H9 (cell line): ENCODE results near the gene PEA15. TPM values are rescaled to one million over a fixed set of nuclear protein-coding genes. Genes with fewer than 3 reads are reported as not detected.

Experiments
- DNase-seq: peaks from one replicate; pipeline ENCODE4 v3.0.0-alpha.2; 2017
- H2AFZ ChIP-seq: one replicate; pipeline ENCODE4 v1.6.1; 2013; ENCODE audit warnings: mild to moderate bottlenecking, low read length, control low read depth, moderate library complexity
- H2AK5ac ChIP-seq: 2 replicates; pipeline ENCODE4 v1.6.1; 2013; ENCODE audit warnings: low read length, control low read depth, mixed read lengths; ENCODE audit not compliant: insufficient read length
- H2BK120ac ChIP-seq: one replicate; pipeline ENCODE4 v1.6.1; 2013; ENCODE audit warnings: low read depth, mild to moderate bottlenecking, low read length, control low read depth, inconsistent platforms; ENCODE audit not compliant: poor library complexity, severe bottlenecking
- H2BK12ac ChIP-seq: 2 replicates; pipeline ENCODE4 v1.6.1; 2013; ENCODE audit warnings: low read length, control low read depth, mixed read lengths, low read depth; ENCODE audit not compliant: insufficient read length
- H2BK15ac ChIP-seq: 2 replicates; pipeline ENCODE4 v1.6.1; 2013; ENCODE audit warnings: low read depth, low read length, control low read depth
- H2BK20ac ChIP-seq: one replicate; pipeline ENCODE4 v1.6.1; 2013; ENCODE audit warnings: low read depth, mild to moderate bottlenecking, low read length, control low read depth, inconsistent platforms; ENCODE audit not compliant: poor library complexity, severe bottlenecking
- H2BK5ac ChIP-seq: 2 replicates; pipeline ENCODE4 v1.6.1; 2013; ENCODE audit warnings: low read length, control low read depth, mixed read lengths; ENCODE audit not compliant: insufficient read length
- H3K14ac ChIP-seq: 2 replicates; pipeline ENCODE4 v1.6.1; 2013; ENCODE audit warnings: low read length, control low read depth; ENCODE audit not compliant: insufficient read depth
- H3K18ac ChIP-seq: 2 replicates; pipeline ENCODE4 v1.6.1; 2013; ENCODE audit warnings: low read depth, mild to moderate bottlenecking, mixed read lengths, low read length, control low read depth; ENCODE audit not compliant: insufficient read length
- H3K23ac ChIP-seq: 2 replicates; pipeline ENCODE4 v1.6.1; 2013; ENCODE audit warnings: low read length, control low read depth, mixed read lengths, low read depth; ENCODE audit not compliant: insufficient read length
- H3K23me2 ChIP-seq: 2 replicates; pipeline ENCODE4 v1.6.1; 2013; ENCODE audit warnings: low read depth, mild to moderate bottlenecking, mixed read lengths, low read length, control low read depth; ENCODE audit not compliant: insufficient read length, poor library complexity, severe bottlenecking
- H3K27ac ChIP-seq: 2 replicates; pipeline ENCODE4 v1.5.1; 2013; ENCODE audit warnings: low read length, control low read depth, mixed read lengths, low read depth; ENCODE audit not compliant: insufficient read length
- H3K27me3 ChIP-seq: 2 replicates; pipeline ENCODE4 v1.6.1; 2013; ENCODE audit warnings: low read length, control low read depth, inconsistent platforms; ENCODE audit not compliant: insufficient read depth
- H3K4ac ChIP-seq: 2 replicates; pipeline ENCODE4 v1.6.1; 2013; ENCODE audit warnings: low read depth, mild to moderate bottlenecking, control low read depth, inconsistent platforms, low read length, moderate library complexity
- H3K4me1 ChIP-seq: 2 replicates; pipeline ENCODE4 v1.6.1; 2013; ENCODE audit warnings: low read length, control low read depth, inconsistent platforms; ENCODE audit not compliant: insufficient read depth
- H3K4me2 ChIP-seq: 2 replicates; pipeline ENCODE4 v1.6.1; 2013; ENCODE audit warnings: low read length, control low read depth, mixed read lengths; ENCODE audit not compliant: insufficient read length, insufficient read depth
- H3K56ac ChIP-seq: 2 replicates; pipeline ENCODE4 v1.6.1; 2013; ENCODE audit warnings: low read depth, mild to moderate bottlenecking, mixed read lengths, low read length, control low read depth; ENCODE audit not compliant: insufficient read length
- H3K79me1 ChIP-seq: 2 replicates; pipeline ENCODE4 v1.6.1; 2013; ENCODE audit warnings: low read depth, mild to moderate bottlenecking, moderate library complexity, low read length, control low read depth, inconsistent platforms; ENCODE audit not compliant: insufficient read depth, poor library complexity, severe bottlenecking
- H3K79me2 ChIP-seq: 2 replicates; pipeline ENCODE4 v1.6.1; 2013; ENCODE audit warnings: low read length, control low read depth, inconsistent platforms; ENCODE audit not compliant: insufficient read depth
- H3K9ac ChIP-seq: 2 replicates; pipeline ENCODE4 v1.6.1; 2013; ENCODE audit warnings: low read length, control low read depth, mixed read lengths; ENCODE audit not compliant: insufficient read length; ENCODE audit errors: extremely low read depth
- H3K9me3 ChIP-seq: one replicate; pipeline ENCODE4 v1.6.1; 2013; ENCODE audit warnings: low read depth, low read length, inconsistent platforms; ENCODE audit not compliant: control insufficient read depth
- H3T11ph ChIP-seq: one replicate; pipeline ENCODE4 v1.6.1; 2013; ENCODE audit warnings: mild to moderate bottlenecking, low read length, control low read depth, inconsistent platforms
- H4K20me1 ChIP-seq: one replicate; pipeline ENCODE4 v1.6.1; 2013; ENCODE audit not compliant: control insufficient read depth, insufficient read length, insufficient read depth
- H4K5ac ChIP-seq: 2 replicates; pipeline ENCODE4 v1.6.1; 2013; ENCODE audit warnings: low read depth, mild to moderate bottlenecking, mixed read lengths, low read length, control low read depth; ENCODE audit not compliant: insufficient read length
- H4K8ac ChIP-seq: replicated peaks from 2 replicates; pipeline ENCODE4 v1.6.1; 2013; ENCODE audit warnings: low read length, control low read depth, mixed read lengths, low read depth; ENCODE audit not compliant: insufficient read length
- H4K91ac ChIP-seq: 2 replicates; pipeline ENCODE4 v1.6.1; 2013; ENCODE audit warnings: low read depth, mild to moderate bottlenecking, moderate library complexity, mixed read lengths, low read length, control low read depth; ENCODE audit not compliant: insufficient read length
- H3K27ac Mint-ChIP-seq, 3 experiments: 2 replicates in 2 of 3; 3 replicates in 1 of 3; pipeline ENCODE4 v1.8.0; 2020 to 2021; ENCODE audit warnings: mixed read lengths in 3 of 3, mild to moderate bottlenecking in 1 of 3, moderate library complexity in 1 of 3
- H3K27me3 Mint-ChIP-seq: 2 replicates; pipeline ENCODE4 v1.8.0; 2021; ENCODE audit warnings: low read depth, mild to moderate bottlenecking, moderate library complexity, mixed read lengths
- H3K36me3 Mint-ChIP-seq, 3 experiments: 2 replicates in 2 of 3; 3 replicates in 1 of 3; pipeline ENCODE4 v1.8.0; 2020 to 2021; ENCODE audit warnings: low read depth in 3 of 3, mixed read lengths in 3 of 3; ENCODE audit not compliant: insufficient read depth in 1 of 3
- H3K4me1 Mint-ChIP-seq, 2 experiments: 2 replicates each; pipeline ENCODE4 v1.8.0; 2020; ENCODE audit warnings: mixed read lengths in 2 of 2
- H3K4me3 Mint-ChIP-seq, 2 experiments: 2 replicates in 1 of 2; 3 replicates in 1 of 2; pipeline ENCODE4 v1.8.0; 2020 to 2021; ENCODE audit warnings: mild to moderate bottlenecking in 2 of 2, mixed read lengths in 2 of 2, moderate library complexity in 1 of 2
- H3K9me3 Mint-ChIP-seq, 2 experiments: 2 replicates in 1 of 2; 3 replicates in 1 of 2; pipeline ENCODE4 v1.8.0; 2020; ENCODE audit warnings: mild to moderate bottlenecking in 2 of 2, mixed read lengths in 2 of 2, moderate library complexity in 1 of 2
- CTCF ChIP-seq: fragments of 200-600 bp; sonication (generic); conservative IDR thresholded peaks from 3 replicates; pipeline ENCODE4 v1.8.0; 2021; ENCODE audit warnings: antibody characterized with exemption, mild to moderate bottlenecking
- WGBS: extraction: QIAGEN DNeasy Blood & Tissue Kit; methylation state at CpG from one replicate; pipeline ENCODE4 v1.1.7; 2013; ENCODE audit warnings: missing lambda C conversion rate, low lambda C conversion rate, mixed read lengths; ENCODE audit not compliant: insufficient read length; ENCODE audit errors: extremely low coverage; 5-methylcytosine and 5-hydroxymethylcytosine counted together
- total RNA-seq: library from RNA; stranded (reverse); gene quantifications from 2 replicates; pipeline ENCODE4 v1.2.1, GENCODE V29; 2021

Gene PEA15
- total RNA-seq, 1 experiment from 2014 or later, result 82.1 TPM

- no peak for TF ChIP-seq CTCF
- no peaks in the 10 kb centered on the region for H3K23me2 ChIP-seq
- H4K8ac ChIP-seq, result no peak overlapping the region
These were observed 17.8 kb upstream of the PEA15 start for GRCh38 chr1:160187407-160187806.

More at GRCh38 chr1:160187407-160187806, 17.8 kb upstream of the PEA15 start:
- no peak overlapping the region for H4K5ac ChIP-seq
- no peaks in the 10 kb centered on the region for H3K9me3 ChIP-seq
- H2BK12ac ChIP-seq, result no peak overlapping the region
- no peaks in the 10 kb centered on the region for H4K20me1 ChIP-seq
- no peak overlapping the region for H3K18ac ChIP-seq
- WGBS, result no CpG with 5 or more reads among the region's 7 CpGs
- H3K27me3 ChIP-seq, result no peaks in the 10 kb centered on the region
- no peak overlapping the region for H2AK5ac ChIP-seq
- H2BK20ac ChIP-seq, result no peak overlapping the region
- no peak overlapping the region for H3K14ac ChIP-seq
- H2BK120ac ChIP-seq, result no peak overlapping the region
- H2AFZ ChIP-seq, result no peak overlapping the region
- no peak for DNase-seq
- no peak overlapping the region for H3K4ac ChIP-seq
- Mint-ChIP-seq H3K27ac (no peak overlapping the region), H3K4me3 (no peak overlapping the region), H3K36me3 (no peaks in the 10 kb centered on the region; a peak in 1 of 7 replicates), H3K9me3 (no peaks in the 10 kb centered on the region), H3K4me1 (peaks cover 9 to 11% of the 10 kb centered on the region in 2 experiments; a peak in 3 of 4 replicates), H3K27me3 (peaks cover 24% of the 10 kb centered on the region)
- H3K4me2 ChIP-seq, result no peak overlapping the region
- H4K91ac ChIP-seq, result no peak overlapping the region
- H3K79me1 ChIP-seq, result no peaks in the 10 kb centered on the region
- peaks cover under 1% of the 10 kb centered on the region; the same call in 1 of the 2 replicates for H3K4me1 ChIP-seq
- H3K79me2 ChIP-seq, result no peaks in the 10 kb centered on the region
- H2BK15ac ChIP-seq, result no peak overlapping the region
- H3K23ac ChIP-seq, result no peak overlapping the region
- H3K9ac ChIP-seq, result no peak overlapping the region
- H3K56ac ChIP-seq, result no peak overlapping the region
- H3K27ac ChIP-seq, result no peak overlapping the region
- no peak overlapping the region for H2BK5ac ChIP-seq
- no peak overlapping the region for H3T11ph ChIP-seq
